ENCODE results near the gene TSPOAP1.

Gene TSPOAP1

DNA sequence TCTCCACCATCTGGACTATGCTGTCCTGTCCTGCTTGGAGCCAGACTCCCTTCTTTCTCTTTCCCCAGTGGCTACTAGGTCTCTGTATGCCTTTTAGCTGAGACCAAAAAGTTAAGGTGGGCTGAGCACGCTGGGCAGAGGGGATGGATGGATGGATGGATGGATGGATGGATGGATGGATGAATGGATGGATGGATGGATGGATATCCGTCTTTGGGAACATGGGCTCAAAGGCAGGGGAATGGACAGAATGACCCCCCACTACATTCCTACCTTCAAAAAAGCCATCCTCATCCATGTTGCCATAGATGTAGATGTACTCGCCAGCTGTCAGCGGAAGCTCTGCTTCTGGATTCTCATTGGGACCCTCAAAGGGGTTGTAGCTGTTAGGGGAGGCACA lies 12.8 kb downstream of the TSPOAP1 start:
- Histone ChIP-seq H3K27me3 (ENCODE audit: control insufficient read depth, low read length) (no peaks in the 10 kb centered on the region), H3K4me2 (ENCODE audit: low read length) (no peak overlapping the region), H3K4me3 (ENCODE audit: low read length) (no peak overlapping the region), H3K9me2 (replicated peaks; ENCODE audit: control insufficient read depth, low read length) (no peaks in the 10 kb centered on the region), H3K27ac (ENCODE audit: low read depth, low read length) (no peak overlapping the region), H3F3A (ENCODE audit: control insufficient read depth, insufficient read depth) (no peaks in the 10 kb centered on the region; the same call in 1 of the 2 replicates), H3K4me1 (ENCODE audit: control insufficient read depth, low read length) (peaks cover 11% of the 10 kb centered on the region), H3K36me3 (ENCODE audit: control insufficient read depth, low read length) (no peaks in the 10 kb centered on the region), H3K79me2 (ENCODE audit: control insufficient read depth, low read length) (no peaks in the 10 kb centered on the region), H3K9me3 (ENCODE audit: control insufficient read depth, insufficient read depth, low read length) (no peaks in the 10 kb centered on the region), H4K20me1 (ENCODE audit: control insufficient read depth, insufficient read depth, low read depth, low read length) (no peaks in the 10 kb centered on the region)
- no peak for TF ChIP-seq EZH2phosphoT487 (IDR thresholded peaks at IDR 0.05; ENCODE audit: borderline replicate concordance, low read length)
- TF ChIP-seq, protein P1, sequence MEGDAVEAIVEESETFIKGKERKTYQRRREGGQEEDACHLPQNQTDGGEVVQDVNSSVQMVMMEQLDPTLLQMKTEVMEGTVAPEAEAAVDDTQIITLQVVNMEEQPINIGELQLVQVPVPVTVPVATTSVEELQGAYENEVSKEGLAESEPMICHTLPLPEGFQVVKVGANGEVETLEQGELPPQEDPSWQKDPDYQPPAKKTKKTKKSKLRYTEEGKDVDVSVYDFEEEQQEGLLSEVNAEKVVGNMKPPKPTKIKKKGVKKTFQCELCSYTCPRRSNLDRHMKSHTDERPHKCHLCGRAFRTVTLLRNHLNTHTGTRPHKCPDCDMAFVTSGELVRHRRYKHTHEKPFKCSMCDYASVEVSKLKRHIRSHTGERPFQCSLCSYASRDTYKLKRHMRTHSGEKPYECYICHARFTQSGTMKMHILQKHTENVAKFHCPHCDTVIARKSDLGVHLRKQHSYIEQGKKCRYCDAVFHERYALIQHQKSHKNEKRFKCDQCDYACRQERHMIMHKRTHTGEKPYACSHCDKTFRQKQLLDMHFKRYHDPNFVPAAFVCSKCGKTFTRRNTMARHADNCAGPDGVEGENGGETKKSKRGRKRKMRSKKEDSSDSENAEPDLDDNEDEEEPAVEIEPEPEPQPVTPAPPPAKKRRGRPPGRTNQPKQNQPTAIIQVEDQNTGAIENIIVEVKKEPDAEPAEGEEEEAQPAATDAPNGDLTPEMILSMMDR (IDR thresholded peaks at IDR 0.05; ENCODE audit: low read depth, low read length, poor library complexity, severe bottlenecking) = no peak

DNA sequence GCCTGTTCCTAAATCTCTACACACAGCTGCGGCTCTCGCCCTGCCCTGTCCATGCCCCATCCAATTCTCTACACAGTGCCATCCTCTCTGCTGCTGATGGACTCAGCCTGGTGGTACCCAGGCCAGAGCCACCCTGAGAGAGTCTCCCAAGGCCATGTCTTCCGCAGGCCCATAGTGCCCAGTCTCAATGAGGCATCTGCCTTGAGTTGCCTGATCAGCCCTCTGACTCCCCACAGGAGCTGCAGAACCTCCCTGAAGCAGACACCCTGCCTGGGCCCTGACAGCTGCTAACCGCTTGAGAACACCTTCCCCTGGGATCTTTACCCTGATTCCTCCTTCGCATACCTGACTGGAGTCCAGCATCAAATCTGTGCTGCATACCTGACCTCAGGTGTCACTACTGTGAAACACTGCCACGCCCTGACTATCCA lies 13.3 kb downstream of the TSPOAP1 start:
- Histone ChIP-seq H3K4me3 (ENCODE audit: low read length) (no peak overlapping the region), H3K4me2 (ENCODE audit: low read length) (no peak overlapping the region)

DNA sequence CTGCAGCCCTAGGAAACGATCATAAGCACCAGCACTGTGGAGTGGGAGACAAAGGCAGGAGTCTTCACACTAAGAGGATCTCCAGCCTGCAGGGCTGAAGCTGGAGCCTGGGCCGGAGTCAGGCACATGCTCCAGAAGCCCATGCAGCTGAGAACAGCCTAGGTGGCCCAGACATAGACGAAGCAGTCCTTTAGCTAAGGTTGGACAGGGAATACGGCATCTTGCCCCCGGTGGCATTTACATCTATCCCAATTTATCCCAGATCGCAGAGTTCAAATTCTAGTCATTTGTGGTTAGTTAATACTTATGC lies 13.9 kb downstream of the TSPOAP1 start:
- Histone ChIP-seq H3K4me1 (ENCODE audit: control insufficient read depth, low read length) (peaks cover 11% of the 10 kb centered on the region), H3K36me3 (ENCODE audit: control insufficient read depth, low read length) (no peaks in the 10 kb centered on the region), H3K27me3 (ENCODE audit: control insufficient read depth, low read length) (no peaks in the 10 kb centered on the region), H3K79me2 (ENCODE audit: control insufficient read depth, low read length) (no peaks in the 10 kb centered on the region), H3K4me2 (ENCODE audit: low read length) (no peak overlapping the region), H3K9me2 (replicated peaks; ENCODE audit: control insufficient read depth, low read length) (no peaks in the 10 kb centered on the region), H3K4me3 (ENCODE audit: low read length) (no peak overlapping the region), H3K27ac (ENCODE audit: low read depth, low read length) (no peak overlapping the region), H3F3A (ENCODE audit: control insufficient read depth, insufficient read depth) (no peaks in the 10 kb centered on the region; the same call in 1 of the 2 replicates), H3K9me3 (ENCODE audit: control insufficient read depth, insufficient read depth, low read length) (no peaks in the 10 kb centered on the region), H4K20me1 (ENCODE audit: control insufficient read depth, insufficient read depth, low read depth, low read length) (no peaks in the 10 kb centered on the region)
- TF ChIP-seq, protein P1 (IDR thresholded peaks at IDR 0.05; ENCODE audit: low read depth, low read length, poor library complexity, severe bottlenecking) = no peak
- no peak for TF ChIP-seq EZH2phosphoT487 (IDR thresholded peaks at IDR 0.05; ENCODE audit: borderline replicate concordance, low read length)

More for the DNA sequence above, 13.3 kb downstream of the TSPOAP1 start:
- no peaks in the 10 kb centered on the region; the same call in 1 of the 2 replicates for H3F3A ChIP-seq (ENCODE audit: control insufficient read depth, insufficient read depth)
- TF ChIP-seq, protein P1 (IDR thresholded peaks at IDR 0.05; ENCODE audit: low read depth, low read length, poor library complexity, severe bottlenecking) = no peak
- no peak for TF ChIP-seq EZH2phosphoT487 (IDR thresholded peaks at IDR 0.05; ENCODE audit: borderline replicate concordance, low read length)
- no peaks in the 10 kb centered on the region for H3K36me3 ChIP-seq (ENCODE audit: control insufficient read depth, low read length)
- no peaks in the 10 kb centered on the region for H3K79me2 ChIP-seq (ENCODE audit: control insufficient read depth, low read length)
- H3K9me2 ChIP-seq (replicated peaks; ENCODE audit: control insufficient read depth, low read length) = no peaks in the 10 kb centered on the region
- no peak overlapping the region for H3K27ac ChIP-seq (ENCODE audit: low read depth, low read length)
- H3K9me3 ChIP-seq (ENCODE audit: control insufficient read depth, insufficient read depth, low read length) = no peaks in the 10 kb centered on the region
- no peaks in the 10 kb centered on the region for H4K20me1 ChIP-seq (ENCODE audit: control insufficient read depth, insufficient read depth, low read depth, low read length)
- no peaks in the 10 kb centered on the region for H3K27me3 ChIP-seq (ENCODE audit: control insufficient read depth, low read length)
- peaks cover 11% of the 10 kb centered on the region for H3K4me1 ChIP-seq (ENCODE audit: control insufficient read depth, low read length)
